Ascending aorta (tissue), 2 donors: ENCODE results near the gene AP2A1. TPM values are rescaled to one million over a fixed set of nuclear protein-coding genes. Genes with fewer than 3 reads are reported as not detected.
"Not testable (repeated sequence)": the region's sequence is repeated elsewhere in the genome, so short reads cannot be mapped to it uniquely, and the experiment has no call there.

Source experiments
- DNase-seq, 2 donors: peaks; one replicate each; pipeline ENCODE4 v3.0.0-alpha.2; 2019; ENCODE audit warnings: low spot score in 2 of 2
- H3K27ac ChIP-seq, 2 donors: fragments of 200-600 bp; sonication (generic); one replicate each; pipeline ENCODE4 v1.5.1; 2016 to 2017; ENCODE audit warnings: mild to moderate bottlenecking in 1 of 2
- H3K27me3 ChIP-seq: fragments of 200-600 bp; sonication (generic); one replicate; pipeline ENCODE4 v1.5.1; 2017
- H3K36me3 ChIP-seq, 2 donors: fragments of 200-600 bp; sonication (generic); one replicate each; pipeline ENCODE4 v1.5.1; 2016
- H3K4me1 ChIP-seq, 2 donors: fragments of 200-600 bp; sonication (generic); one replicate each; pipeline ENCODE4 v1.5.1; 2016 to 2017; ENCODE audit warnings: mild to moderate bottlenecking in 1 of 2
- H3K4me3 ChIP-seq, 2 donors: fragments of 200-600 bp; sonication (generic); one replicate each; pipeline ENCODE4 v1.5.1; 2016 to 2017; ENCODE audit warnings: mild to moderate bottlenecking in 1 of 2
- H3K9me3 ChIP-seq, 2 donors: fragments of 200-600 bp; sonication (generic); one replicate each; pipeline ENCODE4 v1.5.1; 2016
- intact Hi-C: fragments of 100-400 bp; cut with DNase I; formaldehyde crosslinking; loops from one replicate; pipeline ENCODE4 v1.15.1; 2023
- total RNA-seq: library from RNA; depleted of rRNA; stranded (reverse); fragments of >200 nt; gene quantifications from one replicate; pipeline ENCODE4 v1.1.0, GENCODE V29; 2016
- TF ChIP-seq, protein P1 (sequence below), 3 experiments: fragments of 200-600 bp in 2 of 3; fragments of 450-650 bp in 1 of 3; sonication (generic) in 2 of 3; IDR thresholded peaks; one replicate each; pipeline ENCODE4 v1.5.1; 2016 to 2019; ENCODE audit warnings: antibody characterized with exemption in 3 of 3, mild to moderate bottlenecking in 1 of 3, moderate library complexity in 1 of 3

AP2A1 gene
- total RNA-seq, 1 donor from 2014 or later = 249 TPM

DNA sequence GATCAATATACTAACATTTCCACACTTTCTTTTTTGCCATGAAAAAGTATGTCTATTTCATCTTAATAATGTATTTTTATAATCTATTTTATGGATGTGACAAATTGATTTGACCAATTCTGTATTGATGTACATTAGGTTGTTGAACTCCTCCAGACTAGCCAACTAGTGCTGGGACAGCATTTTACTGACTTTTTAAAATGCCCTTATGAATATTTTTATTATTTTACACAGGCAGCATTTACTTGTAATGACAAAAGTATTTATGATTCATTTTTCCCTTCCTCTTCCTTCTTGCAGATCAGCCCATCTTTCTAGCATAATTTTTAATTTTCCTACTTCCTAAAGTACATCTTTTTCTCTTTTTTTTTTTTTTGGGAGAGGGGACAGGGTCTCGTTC is 47.2 kb downstream of the AP2A1 start:
- DNase-seq = no peak
- no peaks in the 10 kb centered on the region for H3K27me3 ChIP-seq
- no peaks in the 10 kb centered on the region for H3K9me3 ChIP-seq
- TF ChIP-seq, protein P1, sequence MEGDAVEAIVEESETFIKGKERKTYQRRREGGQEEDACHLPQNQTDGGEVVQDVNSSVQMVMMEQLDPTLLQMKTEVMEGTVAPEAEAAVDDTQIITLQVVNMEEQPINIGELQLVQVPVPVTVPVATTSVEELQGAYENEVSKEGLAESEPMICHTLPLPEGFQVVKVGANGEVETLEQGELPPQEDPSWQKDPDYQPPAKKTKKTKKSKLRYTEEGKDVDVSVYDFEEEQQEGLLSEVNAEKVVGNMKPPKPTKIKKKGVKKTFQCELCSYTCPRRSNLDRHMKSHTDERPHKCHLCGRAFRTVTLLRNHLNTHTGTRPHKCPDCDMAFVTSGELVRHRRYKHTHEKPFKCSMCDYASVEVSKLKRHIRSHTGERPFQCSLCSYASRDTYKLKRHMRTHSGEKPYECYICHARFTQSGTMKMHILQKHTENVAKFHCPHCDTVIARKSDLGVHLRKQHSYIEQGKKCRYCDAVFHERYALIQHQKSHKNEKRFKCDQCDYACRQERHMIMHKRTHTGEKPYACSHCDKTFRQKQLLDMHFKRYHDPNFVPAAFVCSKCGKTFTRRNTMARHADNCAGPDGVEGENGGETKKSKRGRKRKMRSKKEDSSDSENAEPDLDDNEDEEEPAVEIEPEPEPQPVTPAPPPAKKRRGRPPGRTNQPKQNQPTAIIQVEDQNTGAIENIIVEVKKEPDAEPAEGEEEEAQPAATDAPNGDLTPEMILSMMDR (IDR thresholded peaks at IDR 0.05) = no peak
- H3K36me3 ChIP-seq = no peaks in the 10 kb centered on the region
- H3K4me1 ChIP-seq = peaks cover 6 to 26% of the 10 kb centered on the region in 2 donors
- peak overlapping the region; percentile 70 to 83 for H3K27ac ChIP-seq
- H3K4me3 ChIP-seq = peak overlapping the region; percentile 55 to 73
- intact Hi-C loops = no loop called here

DNA sequence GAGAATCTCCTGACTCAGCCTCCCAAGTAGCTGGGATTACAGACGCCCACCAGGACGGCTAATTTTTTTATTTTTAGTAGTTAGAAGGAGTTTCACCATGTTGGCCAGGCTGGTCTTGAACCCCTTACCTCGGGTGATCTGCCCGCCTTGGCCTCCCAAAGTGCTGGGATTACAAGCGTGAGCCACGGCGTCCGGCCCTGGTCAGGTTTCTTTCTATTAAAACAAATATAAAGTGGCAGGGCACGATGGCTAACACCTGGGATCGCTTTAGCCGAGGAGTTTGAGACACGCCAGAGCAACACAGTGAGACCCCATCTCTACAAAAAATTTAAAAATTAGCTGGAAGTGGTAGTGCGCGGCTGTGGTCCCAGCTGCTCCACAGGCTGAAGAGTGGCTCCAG is 49.8 kb downstream of the AP2A1 start:
- no peaks in the 10 kb centered on the region for H3K36me3 ChIP-seq
- H3K4me3 ChIP-seq = peak overlapping the region; percentile 78 to 85
- peaks cover 0 to 24% of the 10 kb centered on the region in 2 donors for H3K4me1 ChIP-seq
- intact Hi-C loops = no loop called here
- H3K27ac ChIP-seq = peak overlapping the region; percentile 93 to 97
- DNase-seq = no peak
- H3K27me3 ChIP-seq = no peaks in the 10 kb centered on the region
- TF ChIP-seq, protein P1 (IDR thresholded peaks at IDR 0.05) = no peak
- no peaks in the 10 kb centered on the region for H3K9me3 ChIP-seq

DNA sequence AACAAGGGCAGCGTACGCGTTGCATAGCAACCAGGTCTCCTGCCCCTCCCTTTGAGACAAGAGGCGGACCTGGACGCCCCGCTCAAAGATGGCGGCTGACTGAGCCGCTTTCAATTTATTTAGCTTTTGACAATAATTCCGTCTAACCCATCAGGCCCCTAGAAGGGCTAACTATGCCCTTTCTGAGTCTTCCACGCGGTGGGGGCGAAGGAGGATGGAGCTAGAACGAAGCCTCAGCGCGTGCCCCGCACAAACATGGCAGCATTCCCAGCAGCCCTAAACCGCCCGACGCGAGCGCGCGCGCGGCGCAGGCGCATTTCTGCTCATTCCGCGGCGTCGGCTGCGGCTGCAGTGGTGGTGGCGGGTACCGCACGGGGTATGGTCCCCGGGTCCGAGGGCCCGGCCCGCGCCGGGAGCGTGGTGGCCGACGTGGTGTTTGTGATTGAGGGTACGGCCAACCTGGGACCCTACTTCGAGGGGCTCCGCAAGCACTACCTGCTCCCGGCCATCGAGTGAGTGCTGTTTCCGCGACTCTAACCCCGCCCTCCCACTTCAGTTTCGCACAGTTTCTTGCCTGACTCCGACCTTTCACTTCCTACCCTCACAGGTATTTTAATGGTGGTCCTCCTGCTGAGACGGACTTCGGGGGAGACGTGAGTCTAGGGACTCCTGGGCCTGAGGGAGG is 51.3 kb downstream of the AP2A1 start, which contains the start of gene MED25:
Gene MED25 (plus strand): TSS at position 326 of the 685 bp plus-strand sequence. CDS start 53 bp downstream, at position 379.
- TF ChIP-seq, protein P1 (IDR thresholded peaks at IDR 0.05) = peak; percentile 29 to 89 (median 33)
- intact Hi-C loops = loop anchor here (1.0 to 2.0 kb wide), 3 partner anchors 32 to 141 kb away; partner anchors contain the start of gene PRMT1
- peaks cover 0 to 24% of the 10 kb centered on the region in 2 donors for H3K4me1 ChIP-seq
- no peaks in the 10 kb centered on the region for H3K9me3 ChIP-seq
- peaks cover 0 to 8% of the 10 kb centered on the region in 2 donors for H3K36me3 ChIP-seq
- no peaks in the 10 kb centered on the region for H3K27me3 ChIP-seq
- H3K27ac ChIP-seq = peak within 1 kb of the TSS; percentile 93 to 97
- H3K4me3 ChIP-seq = peak within 1 kb of the TSS; percentile 78 to 85
- DNase-seq = peak; percentile 30 to 92

DNA sequence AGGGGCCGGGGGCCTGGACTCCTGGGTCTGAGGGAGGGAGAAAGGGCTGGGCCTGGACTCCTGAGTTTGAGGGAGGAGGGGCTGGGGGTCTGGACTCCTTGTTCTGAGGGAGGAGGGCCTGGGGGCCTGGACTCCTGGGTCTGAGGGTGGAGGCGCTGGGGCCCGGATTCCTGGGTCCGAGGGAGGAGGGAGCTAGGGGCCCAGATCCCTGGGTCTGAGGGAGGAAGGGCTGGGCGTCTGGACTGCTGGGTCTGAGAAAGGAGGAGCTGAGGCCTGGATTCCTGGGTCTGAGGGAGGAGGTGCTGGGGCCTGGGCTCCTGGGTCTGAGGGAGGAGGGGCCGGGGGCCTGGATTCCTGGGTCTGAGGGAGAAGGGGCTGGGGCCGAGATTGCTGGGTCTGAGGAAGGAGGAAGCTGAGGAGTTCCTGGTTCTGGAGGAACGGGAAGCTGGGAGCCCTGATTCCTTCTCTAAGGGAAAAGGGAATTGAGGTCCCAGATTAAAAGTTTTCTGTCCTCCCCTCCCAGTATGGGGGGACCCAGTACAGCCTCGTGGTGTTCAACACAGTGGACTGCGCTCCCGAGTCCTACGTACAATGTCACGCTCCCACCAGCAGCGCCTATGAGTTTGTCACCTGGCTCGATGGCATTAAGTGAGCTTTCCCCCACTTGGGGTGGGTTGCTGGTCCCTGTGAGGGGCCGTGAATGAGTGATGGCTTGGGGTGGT is 52.0 kb downstream of the AP2A1 start:
- intact Hi-C loops = loop anchor here (1.0 to 2.0 kb wide), 2 partner anchors 31 to 142 kb away; partner anchors contain the start of gene PRMT1
- Histone ChIP-seq H3K36me3 (peaks cover 2 to 14% of the 10 kb centered on the region in 2 donors), H3K4me3 (peak overlapping the region; percentile 78 to 85), H3K4me1 (peaks cover 0 to 21% of the 10 kb centered on the region in 2 donors), H3K27me3 (no peaks in the 10 kb centered on the region), H3K9me3 (no peaks in the 10 kb centered on the region), H3K27ac (peak overlapping the region; percentile 93 to 97)
- no peak for DNase-seq
- TF ChIP-seq, protein P1 (IDR thresholded peaks at IDR 0.05) = no peak

DNA sequence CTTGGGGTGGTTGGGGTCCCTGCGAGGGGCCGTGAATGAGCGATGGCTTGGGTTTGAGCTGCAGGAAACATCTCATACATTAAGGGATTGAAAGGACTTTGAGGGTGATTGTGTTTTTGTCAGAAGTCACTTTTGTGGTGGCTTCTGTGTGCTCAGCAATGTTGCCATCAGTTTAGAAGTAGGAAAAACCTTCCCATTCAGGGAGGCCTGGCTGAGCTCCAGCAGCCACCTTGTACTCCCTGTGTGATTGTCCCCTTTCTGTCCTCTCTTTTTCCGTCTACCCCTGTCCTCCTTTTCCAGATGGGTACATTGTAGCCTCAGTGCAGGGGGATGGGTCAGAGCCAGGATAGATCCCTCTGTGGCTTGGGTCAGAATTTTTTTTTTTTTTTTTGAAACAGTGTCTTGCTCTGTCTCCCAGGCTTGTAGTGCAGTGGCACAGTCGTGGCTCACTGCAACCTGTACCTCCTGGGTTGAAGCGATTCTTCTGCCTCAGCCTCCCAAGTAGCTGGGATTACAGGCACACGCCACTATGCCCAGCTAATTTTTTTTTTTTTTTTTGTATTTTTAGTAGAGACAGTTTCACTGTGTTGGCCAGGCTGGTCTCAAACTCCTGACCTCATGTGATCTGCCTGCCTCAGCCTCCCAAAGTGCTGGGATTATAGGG is 52.8 kb downstream of the AP2A1 start:
- H3K27me3 ChIP-seq, DNase-seq, H3K9me3 ChIP-seq, H3K27ac ChIP-seq: not testable (repeated sequence)
- H3K4me1 ChIP-seq = peaks cover 0 to 18% of the 10 kb centered on the region in 2 donors
- intact Hi-C loops = loop anchor here (2.0 kb wide), 1 partner anchor 143 kb away; the partner anchor contains the start of gene PRMT1
- peaks cover 4 to 14% of the 10 kb centered on the region in 2 donors for H3K36me3 ChIP-seq
- H3K4me3 ChIP-seq = peak overlapping the region; percentile 78 to 85
